Activated CD4-positive, alpha-beta T cell treated with anti-CD3 and anti-CD28 coated beads, Interleukin-2, amount 50 U/mL, for 4 hours (primary cell): Measurements from ENCODE around the gene LRP2BP.
"Not testable (repeated sequence)": the region's sequence is repeated elsewhere in the genome, so short reads cannot be mapped to it uniquely, and the experiment has no call there.

Experiments used
- DNase-seq, 2 experiments: peaks; one replicate each; pipeline ENCODE4 v3.0.0-alpha.2; 2020

Gene LRP2BP

GRCh38 chr4:185318679-185319078 is 77.0 kb downstream of the LRP2BP start:
- DNase-seq = no peak

GRCh38 chr4:185317880-185318279 is 77.8 kb downstream of the LRP2BP start:
- DNase-seq = no peak

- DNase-seq = not testable (repeated sequence)
Measured at GRCh38 chr4:185317462-185317861, 78.3 kb downstream of the LRP2BP start.
